H4 (cell line): ENCODE results near the gene OBP2A. TPM values are rescaled to one million over a fixed set of nuclear protein-coding genes. Genes with fewer than 3 reads are reported as not detected.
"Not testable (repeated sequence)": the region's sequence is repeated elsewhere in the genome, so short reads cannot be mapped to it uniquely, and the experiment has no call there.

Experiments
- DNase-seq: peaks from one replicate; pipeline ENCODE4 v3.0.0-alpha.2; 2015; ENCODE audit warnings: low spot score
- total RNA-seq: library from RNA; depleted of rRNA; stranded (reverse); fragments of >200 nt; shearing (Covaris generic); gene quantifications from 2 replicates; pipeline ENCODE4 v1.2.3, GENCODE V29; 2014; rRNA removed

OBP2A gene
- total RNA-seq = not detected in 2 replicates

- not testable (repeated sequence) for DNase-seq
Observed at GRCh38 chr9:135545646-135546176, at the start of gene OBP2A. Gene OBP2A, plus strand, starts transcription at chr9:135546126. Its CDS starts 55 bp downstream, at chr9:135546181.

GRCh38 chr9:135498381-135499126, 47.4 kb upstream of the OBP2A start:
- DNase-seq = no peak

GRCh38 chr9:135499326-135500070, 46.4 kb upstream of the OBP2A start:
- peak; percentile 79 for DNase-seq

- no peak for DNase-seq
Observed at GRCh38 chr9:135500071-135500524, 45.8 kb upstream of the OBP2A start.

GRCh38 chr9:135500525-135501260, 45.2 kb upstream of the OBP2A start, which contains the start of gene MRPS2:
Gene MRPS2, plus strand, starts transcription at chr9:135500682. Its CDS starts 29 bp downstream, at chr9:135500711.
- peak; percentile 82 for DNase-seq

GRCh38 chr9:135501261-135502167, 44.4 kb upstream of the OBP2A start:
- no peak for DNase-seq

GRCh38 chr9:135502168-135502872, 43.6 kb upstream of the OBP2A start:
- no peak for DNase-seq

- no peak for DNase-seq
Observed at GRCh38 chr9:135502873-135503321, 43.0 kb upstream of the OBP2A start.

GRCh38 chr9:135503371-135504261, 42.3 kb upstream of the OBP2A start:
- DNase-seq = no peak

GRCh38 chr9:135504262-135505243, 41.4 kb upstream of the OBP2A start:
- peak; percentile 48 for DNase-seq

- no peak for DNase-seq
Observed at GRCh38 chr9:135505406-135506187, 40.3 kb upstream of the OBP2A start.

GRCh38 chr9:135506327-135507103, 39.4 kb upstream of the OBP2A start:
- no peak for DNase-seq

- DNase-seq = no peak
Observed at GRCh38 chr9:135507104-135508035, 38.6 kb upstream of the OBP2A start.

GRCh38 chr9:135508211-135508820, 37.6 kb upstream of the OBP2A start:
- no peak for DNase-seq

GRCh38 chr9:135509458-135509857, 36.5 kb upstream of the OBP2A start:
- no peak for DNase-seq
